Ovary (tissue), 9 donors: ENCODE measurements around the gene RECQL5. TPM values are rescaled to one million over a fixed set of nuclear protein-coding genes. Genes with fewer than 3 reads are reported as not detected.

Experiments used
- DNase-seq, 5 donors: peaks; one replicate each; pipeline ENCODE4 v3.0.0-alpha.2; 2019 to 2020
- H3K27ac ChIP-seq, 2 donors: fragments of 200-600 bp; one replicate each; pipeline versions ENCODE4 v1.5.1 to v1.8.0; 2019 to 2022
- H3K27me3 ChIP-seq: fragments of 200-600 bp; one replicate; pipeline ENCODE4 v1.8.0; 2022
- H3K36me3 ChIP-seq: fragments of 200-600 bp; sonication (generic); one replicate; pipeline ENCODE4 v1.5.1; 2019
- H3K4me1 ChIP-seq: one replicate; pipeline ENCODE4 v1.8.1; 2013; ENCODE audit warnings: mild to moderate bottlenecking, moderate library complexity; ENCODE audit not compliant: insufficient read depth
- H3K4me3 ChIP-seq: fragments of 200-600 bp; sonication (generic); one replicate; pipeline ENCODE4 v1.5.1; 2017
- H3K9me3 ChIP-seq, 2 donors: fragments of 200-600 bp in 1 of 2; sonication (generic) in 1 of 2; one replicate each; pipeline versions ENCODE4 v1.5.1 to v1.8.1; 2013 to 2019; ENCODE audit warnings: mild to moderate bottlenecking in 1 of 2, moderate library complexity in 1 of 2
- EP300 ChIP-seq: sonication (generic); formaldehyde crosslinking; IDR thresholded peaks from one replicate; pipeline ENCODE4 v1.6.1; 2017; ENCODE audit warnings: antibody characterized with exemption
- POLR2A ChIP-seq: fragments of 450-650 bp; IDR thresholded peaks from one replicate; pipeline ENCODE4 v1.6.1; 2017; ENCODE audit warnings: antibody characterized with exemption, mild to moderate bottlenecking, moderate library complexity
- WGBS, 3 donors: extraction: QIAGEN DNeasy Blood & Tissue Kit in 1 of 3; methylation state at CpG; one replicate each; pipeline versions ENCODE4 v1.1.5 to v1.1.7; 2013 to 2017; 5-methylcytosine and 5-hydroxymethylcytosine counted together
- intact Hi-C, 4 donors: fragments of 100-400 bp; cut with DNase I; formaldehyde crosslinking; loops; one replicate each; pipeline versions ENCODE4 v1.11.0 to v1.15.1; 2022 to 2023
- polyA plus RNA-seq, 2 donors: library from polyadenylated mRNA; stranded (reverse); fragments of 200-250 nt in 1 of 2; fragments of 350-450 nt in 1 of 2; fragmentation: Illumina TruSeq in 1 of 2; extraction: RNeasy Lipid Tissue Mini Kit (QIAGEN cat#74804) in 1 of 2; gene quantifications; one replicate each; pipeline ENCODE4 v1.2.3, GENCODE V29; 2013 to 2014
- total RNA-seq, 7 donors: library from RNA; depleted of rRNA in 2 of 7; stranded (reverse); fragments of >200 nt in 2 of 7; fragmentation: NEBNext Ultra II Directional in 3 of 7; extraction: Animal tissue kit (Norgen Biotek cat#: 25700) in 3 of 7; gene quantifications; one replicate each; pipeline versions ENCODE4 v1.1.0 to v1.2.4, GENCODE V29; 2016 to 2023
- TF ChIP-seq, protein P1 (sequence below), 3 donors: fragments of 450-650 bp in 2 of 3; fragments of 200-600 bp in 1 of 3; IDR thresholded peaks; one replicate each; pipeline versions ENCODE4 v1.5.1 to v1.8.0; 2016 to 2022; ENCODE audit warnings: antibody characterized with exemption in 3 of 3, mild to moderate bottlenecking in 1 of 3
- donor health status: DM: no; HTN: no; CAD: no; lungs with moderate emphysema.
- donor health status: DM: no; HTN: no; CAD: no.
- donor health status: Bipolar disorder and iron deficiency.
- donor health status: DM: yes; HTN: yes; CAD: no.
- donor health status: DM: no; HTN: no; CAD: no.
- donor health status: DM: yes; HTN: yes; CAD: no.

The RECQL5 gene
- total and polyA plus RNA-seq, 9 donors, result 13.8 to 32.8 (median 23.9) TPM

DNA sequence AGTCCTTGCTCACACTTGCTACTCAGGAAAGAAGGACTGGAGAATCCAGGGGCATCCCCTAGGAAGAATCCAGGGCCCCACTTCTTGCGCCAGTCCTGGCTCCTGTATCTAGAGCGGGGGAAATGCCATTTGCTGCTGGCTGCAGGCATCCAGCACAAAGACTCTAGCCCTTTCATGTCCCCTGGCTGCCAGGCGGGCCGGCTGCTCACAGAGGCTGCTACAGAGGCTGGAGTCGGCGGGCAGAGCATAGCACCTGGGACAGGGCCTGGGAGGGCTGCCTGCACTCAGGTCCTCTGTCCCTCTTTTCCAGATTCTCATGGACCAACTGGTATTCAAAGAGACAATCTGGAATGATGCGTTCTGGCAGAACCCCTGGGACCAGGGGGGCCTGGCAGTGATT is 19.9 kb downstream of the RECQL5 start:
- 92 to 95% (median 94%) methylated on average over 7 of the region's 7 CpGs for WGBS, 3 donors

DNA sequence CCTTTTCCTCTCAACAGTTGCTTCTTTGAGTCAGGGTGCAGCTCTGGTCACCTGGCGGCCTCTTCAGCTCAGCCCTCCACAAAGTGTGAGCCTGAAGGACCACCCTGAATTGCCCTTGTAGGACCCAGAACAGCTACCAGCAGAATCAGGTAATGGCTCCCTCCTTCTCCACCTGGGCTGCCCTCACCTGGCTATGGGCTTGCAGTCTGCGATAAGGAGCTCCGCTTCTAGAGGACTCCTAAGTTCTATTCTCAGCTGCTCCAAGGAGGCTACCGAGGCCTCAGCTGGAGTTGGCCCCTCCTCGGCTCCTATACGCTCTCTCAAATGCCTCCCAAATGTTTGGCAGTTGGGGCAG is 20.3 kb downstream of the RECQL5 start:
- no peak for DNase-seq
- 93 to 95% (median 93%) methylated on average over 6 of the region's 6 CpGs for WGBS, 3 donors
- H3K27me3 ChIP-seq, result no peaks in the 10 kb centered on the region
- H3K9me3 ChIP-seq, result no peaks in the 10 kb centered on the region
- H3K36me3 ChIP-seq, result no peaks in the 10 kb centered on the region
- no peak overlapping the region for H3K27ac ChIP-seq
- TF ChIP-seq POLR2A (no peak), EP300 (no peak)
- TF ChIP-seq, protein P1, sequence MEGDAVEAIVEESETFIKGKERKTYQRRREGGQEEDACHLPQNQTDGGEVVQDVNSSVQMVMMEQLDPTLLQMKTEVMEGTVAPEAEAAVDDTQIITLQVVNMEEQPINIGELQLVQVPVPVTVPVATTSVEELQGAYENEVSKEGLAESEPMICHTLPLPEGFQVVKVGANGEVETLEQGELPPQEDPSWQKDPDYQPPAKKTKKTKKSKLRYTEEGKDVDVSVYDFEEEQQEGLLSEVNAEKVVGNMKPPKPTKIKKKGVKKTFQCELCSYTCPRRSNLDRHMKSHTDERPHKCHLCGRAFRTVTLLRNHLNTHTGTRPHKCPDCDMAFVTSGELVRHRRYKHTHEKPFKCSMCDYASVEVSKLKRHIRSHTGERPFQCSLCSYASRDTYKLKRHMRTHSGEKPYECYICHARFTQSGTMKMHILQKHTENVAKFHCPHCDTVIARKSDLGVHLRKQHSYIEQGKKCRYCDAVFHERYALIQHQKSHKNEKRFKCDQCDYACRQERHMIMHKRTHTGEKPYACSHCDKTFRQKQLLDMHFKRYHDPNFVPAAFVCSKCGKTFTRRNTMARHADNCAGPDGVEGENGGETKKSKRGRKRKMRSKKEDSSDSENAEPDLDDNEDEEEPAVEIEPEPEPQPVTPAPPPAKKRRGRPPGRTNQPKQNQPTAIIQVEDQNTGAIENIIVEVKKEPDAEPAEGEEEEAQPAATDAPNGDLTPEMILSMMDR (IDR thresholded peaks at IDR 0.05), result no peak
- intact Hi-C loops, result no loop called here
- H3K4me1 ChIP-seq, result no peaks in the 10 kb centered on the region
- H3K4me3 ChIP-seq, result no peak overlapping the region

More for the DNA sequence above, 19.9 kb downstream of the RECQL5 start:
- intact Hi-C loops, result no loop called here
- DNase-seq, result no peak
- H3K4me1 ChIP-seq, result no peaks in the 10 kb centered on the region
- no peak overlapping the region for H3K27ac ChIP-seq
- no peaks in the 10 kb centered on the region for H3K27me3 ChIP-seq
- TF ChIP-seq, protein P1 (IDR thresholded peaks at IDR 0.05), result no peak
- TF ChIP-seq EP300 (no peak), POLR2A (no peak)
- H3K4me3 ChIP-seq, result no peak overlapping the region
- H3K9me3 ChIP-seq, result no peaks in the 10 kb centered on the region
- no peaks in the 10 kb centered on the region for H3K36me3 ChIP-seq

DNA sequence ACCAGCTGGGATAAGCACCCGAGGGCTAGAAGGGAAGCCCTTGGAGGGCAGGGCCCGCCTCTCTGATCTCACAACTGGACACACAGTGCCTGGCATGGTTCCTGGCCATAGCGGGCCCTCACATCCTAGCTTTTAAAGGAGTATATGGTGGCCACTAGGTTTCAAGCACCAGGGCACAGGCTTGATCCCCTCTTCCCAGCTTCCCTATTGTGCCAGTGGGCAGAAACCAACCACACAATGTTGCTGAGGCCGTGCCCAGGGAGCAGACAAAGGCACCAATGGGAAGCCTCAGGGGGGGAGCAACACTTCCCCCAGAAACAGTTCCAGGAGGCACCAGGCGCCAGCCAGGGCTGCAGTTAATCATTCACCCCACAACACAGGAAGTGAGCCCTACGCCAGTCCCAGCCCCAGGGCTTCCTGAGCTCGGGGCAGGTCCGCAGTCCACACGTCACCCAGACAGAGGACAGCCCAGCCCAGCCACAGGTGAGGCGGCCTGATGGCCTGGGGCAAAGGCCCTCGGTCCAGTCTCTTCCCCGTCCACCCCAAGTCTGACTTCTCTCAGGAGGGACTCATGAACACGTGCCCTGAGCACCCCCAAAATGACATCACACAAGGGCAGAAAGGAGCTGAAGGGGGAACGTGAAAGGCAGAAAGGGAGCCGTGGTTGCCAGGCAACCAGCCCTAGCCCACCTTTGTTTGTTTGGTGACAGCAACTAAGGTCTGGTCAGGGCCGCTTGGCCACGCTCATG is 20.9 kb downstream of the RECQL5 start:
- no peaks in the 10 kb centered on the region for H3K9me3 ChIP-seq
- TF ChIP-seq, protein P1 (IDR thresholded peaks at IDR 0.05), result no peak
- TF ChIP-seq EP300 (no peak), POLR2A (no peak)
- peak in 1 of 5 donors; percentile 35 for DNase-seq
- no peak overlapping the region for H3K4me3 ChIP-seq
- intact Hi-C loops, result no loop called here
- 78 to 86% (median 83%) methylated on average over 13 to 17 of the region's 17 CpGs for WGBS, 3 donors
- H3K27ac ChIP-seq, result no peak overlapping the region
- no peaks in the 10 kb centered on the region for H3K4me1 ChIP-seq
- no peaks in the 10 kb centered on the region for H3K36me3 ChIP-seq
- H3K27me3 ChIP-seq, result no peaks in the 10 kb centered on the region

DNA sequence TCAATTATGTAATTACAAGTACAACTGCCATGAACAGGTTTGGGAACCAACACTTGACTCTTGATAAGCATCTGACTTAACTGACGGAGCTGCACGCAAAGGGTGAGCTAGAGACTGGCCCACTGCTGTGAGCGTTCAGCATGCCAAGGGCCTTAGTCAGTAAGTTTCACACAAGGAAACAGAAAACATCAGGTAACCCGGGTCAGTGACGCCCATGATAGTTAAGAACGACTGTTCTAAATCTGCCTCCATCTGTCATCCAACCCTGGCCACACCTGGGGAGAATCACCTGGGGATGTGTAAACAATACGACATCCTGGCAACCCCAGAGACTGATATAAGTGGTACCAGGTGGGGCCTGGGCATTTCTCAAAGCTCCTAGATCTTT is 21.5 kb downstream of the RECQL5 start:
- H3K27me3 ChIP-seq, result no peaks in the 10 kb centered on the region
- no peak overlapping the region for H3K27ac ChIP-seq
- 76 to 80% (median 78%) methylated on average over 7 of the region's 7 CpGs for WGBS, 3 donors
- TF ChIP-seq POLR2A (no peak), EP300 (no peak)
- TF ChIP-seq, protein P1 (IDR thresholded peaks at IDR 0.05), result no peak
- intact Hi-C loops, result no loop called here
- DNase-seq, result no peak
- no peaks in the 10 kb centered on the region for H3K36me3 ChIP-seq
- no peaks in the 10 kb centered on the region for H3K9me3 ChIP-seq
- no peak overlapping the region for H3K4me3 ChIP-seq
- no peaks in the 10 kb centered on the region for H3K4me1 ChIP-seq
